PC-3 (cell line): Measurements from ENCODE around the gene TGFBR3L. TPM values are rescaled to one million over a fixed set of nuclear protein-coding genes. Genes with fewer than 3 reads are reported as not detected.

Experiments used
- ATAC-seq: fragments of 200-7000 bp; cut with Tn5 transposase; 2 replicates; pipeline ENCODE4 v1.9.1; 2020; ENCODE audit warnings: mild to moderate bottlenecking, moderate library complexity
- BruUV-seq: library from RNA; stranded (reverse); fragments of 400-500 nt; replicated peaks from 2 replicates; lab custom pipeline; 2021; lab: Mats Ljungman, UMichigan
- CTCF ChIA-PET: fragments of 300-600 bp; sonication (Branson Sonifier 250); formaldehyde crosslinking; loops from one replicate; lab custom pipeline; 2022; ENCODE audit warnings: antibody characterized with exemption; lab: Charles Lee
- POLR2A ChIA-PET: fragments of 300-600 bp; sonication (Branson Sonifier 250); formaldehyde crosslinking; loops from one replicate; lab custom pipeline; 2022; ENCODE audit warnings: antibody characterized with exemption; ENCODE audit not compliant: unreplicated experiment; lab: Charles Lee
- DNase-seq: peaks from one replicate; pipeline ENCODE4 v3.0.0-alpha.2; 2015
- H2AFZ ChIP-seq: fragments of 300-600 bp; sonication (generic); 2 replicates; pipeline ENCODE4 v1.6.0; 2016; ENCODE audit warnings: antibody characterized with exemption, low read length
- H3F3A ChIP-seq: fragments of 300-600 bp; sonication (generic); one replicate; pipeline ENCODE4 v1.6.0; 2017; ENCODE audit warnings: antibody characterized with exemption, low read length, control low read depth, mild to moderate bottlenecking; ENCODE audit not compliant: unreplicated experiment
- H3K27ac ChIP-seq: fragments of 300-600 bp; sonication (generic); 2 replicates; pipeline ENCODE4 v1.5.1; 2016; ENCODE audit warnings: mild to moderate bottlenecking, low read length
- H3K27me3 ChIP-seq: fragments of 300-600 bp; sonication (generic); 2 replicates; pipeline ENCODE4 v1.6.1; 2016; ENCODE audit warnings: low read length, mixed read lengths
- H3K36me3 ChIP-seq: fragments of 300-600 bp; sonication (generic); 2 replicates; pipeline ENCODE4 v1.6.1; 2016; ENCODE audit warnings: low read depth, mixed run types, low read length, mixed read lengths
- H3K4me1 ChIP-seq: fragments of 300-600 bp; sonication (generic); 2 replicates; pipeline ENCODE4 v1.5.1; 2016; ENCODE audit warnings: low read length; ENCODE audit not compliant: insufficient read depth
- H3K4me2 ChIP-seq: fragments of 300-600 bp; sonication (generic); 2 replicates; pipeline ENCODE4 v1.6.0; 2016; ENCODE audit warnings: low read length
- H3K4me3 ChIP-seq: fragments of 300-600 bp; sonication (generic); 2 replicates; pipeline ENCODE4 v1.5.1; 2016; ENCODE audit warnings: mild to moderate bottlenecking, low read length, mixed read lengths
- H3K79me2 ChIP-seq: fragments of 300-600 bp; sonication (generic); 2 replicates; pipeline ENCODE4 v1.6.1; 2017; ENCODE audit warnings: low read length, mixed read lengths
- H3K9ac ChIP-seq: fragments of 300-600 bp; sonication (generic); 2 replicates; pipeline ENCODE4 v1.6.0; 2016; ENCODE audit warnings: mild to moderate bottlenecking, low read length
- H3K9me2 ChIP-seq: fragments of 300-600 bp; sonication (generic); replicated peaks from 2 replicates; pipeline ENCODE4 v1.6.1; 2016; ENCODE audit warnings: mixed run types, low read length, mixed read lengths
- H3K9me3 ChIP-seq: fragments of 300-600 bp; sonication (generic); 2 replicates; pipeline ENCODE4 v1.6.1; 2016; ENCODE audit warnings: low read length, mixed read lengths
- H4K20me1 ChIP-seq: fragments of 300-600 bp; sonication (generic); 2 replicates; pipeline ENCODE4 v1.6.1; 2016; ENCODE audit warnings: low read length, mixed read lengths
- EZH2 ChIP-seq: fragments of 300-600 bp; sonication (generic); IDR thresholded peaks from one replicate; pipeline ENCODE4 v1.6.1; 2017; ENCODE audit warnings: antibody characterized with exemption, mild to moderate bottlenecking, low read length; ENCODE audit not compliant: unreplicated experiment
- EZH2phosphoT487 ChIP-seq: fragments of 300-600 bp; sonication (generic); IDR thresholded peaks from 2 replicates; pipeline ENCODE4 v1.6.1; 2018; ENCODE audit warnings: mild to moderate bottlenecking, antibody characterized with exemption, low read length, borderline replicate concordance
- intact Hi-C: fragments of 100-400 bp; cut with micrococcal nuclease; formaldehyde crosslinking; loops from 2 replicates; pipeline ENCODE4 v1.9.0; 2023
- total RNA-seq: library from RNA; depleted of rRNA; stranded (reverse); fragments of >200 nt; gene quantifications from 2 replicates; pipeline ENCODE4 v1.2.3, GENCODE V29; 2014
- TF ChIP-seq, protein P1 (sequence below): fragments of 300-600 bp; sonication (generic); conservative IDR thresholded peaks from 2 replicates; pipeline ENCODE4 v1.5.1; 2017; ENCODE audit warnings: antibody characterized with exemption, low read depth, mild to moderate bottlenecking, low read length

TGFBR3L gene
- total RNA-seq, 1 experiment from 2014 or later = 10.5 TPM

DNA sequence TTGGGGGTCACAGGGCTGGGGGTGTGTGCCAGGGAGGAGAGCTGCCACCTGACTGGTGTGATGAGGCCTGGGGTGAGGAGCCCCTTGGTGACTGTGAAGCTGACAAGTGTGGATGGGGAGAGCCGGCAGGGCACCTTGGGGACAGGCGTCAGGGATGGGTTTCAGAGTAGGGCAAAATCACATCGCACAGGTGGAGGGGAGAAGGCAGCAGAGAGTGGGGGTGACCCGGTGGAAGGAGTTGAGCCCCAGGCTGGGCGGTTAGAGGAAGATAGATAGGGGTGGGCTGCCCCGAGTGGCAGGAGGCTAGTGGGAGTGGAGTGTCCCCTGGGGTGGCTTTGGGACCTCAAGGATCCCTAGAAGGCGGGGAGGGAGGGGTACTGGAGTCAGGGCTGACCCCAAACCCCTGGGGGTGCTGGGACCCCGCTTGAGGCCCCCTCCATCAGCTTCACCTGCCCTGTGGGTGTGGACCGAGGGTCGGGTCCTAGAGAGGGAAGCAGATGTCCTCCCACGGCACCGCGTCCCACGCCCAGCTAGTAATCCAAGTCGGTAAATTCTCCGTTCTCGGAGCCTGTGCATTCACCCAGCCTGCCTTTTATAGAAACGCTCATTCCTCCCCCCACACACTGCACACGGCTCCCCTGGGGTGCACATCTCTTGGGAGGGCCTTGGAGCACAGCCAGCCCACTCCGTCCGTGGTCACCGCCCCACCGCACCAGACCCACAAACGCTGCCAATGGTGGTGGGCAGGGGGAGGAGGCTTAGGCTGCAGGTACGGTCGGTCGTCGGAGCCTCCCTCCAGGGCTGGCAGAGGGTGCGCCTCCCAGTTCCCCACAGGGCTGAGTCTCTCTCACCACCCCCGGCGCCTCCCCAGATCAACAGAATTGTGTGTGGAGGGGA lies 8.9 kb downstream of the TGFBR3L start:
- Histone ChIP-seq H3K9ac (no peak overlapping the region), H3K9me3 (no peaks in the 10 kb centered on the region), H2AFZ (no peak overlapping the region), H3K9me2 (no peaks in the 10 kb centered on the region), H3K36me3 (no peaks in the 10 kb centered on the region; the same call in 1 of the 2 replicates), H3K4me3 (no peak overlapping the region), H3K4me1 (peaks cover 36% of the 10 kb centered on the region), H3K27me3 (no peaks in the 10 kb centered on the region), H4K20me1 (0 out of 2 replicates have a peak, but pooled peaks cover 9% of the 10 kb centered on the region), H3K79me2 (peaks cover 6% of the 10 kb centered on the region; the same call in 1 of the 2 replicates), H3F3A (no peaks in the 10 kb centered on the region), H3K4me2 (no peak overlapping the region), H3K27ac (no peak overlapping the region)
- DNase-seq (no peak), ATAC-seq (no peak)
- ChIA-PET CTCF (interaction anchor here (0.6 kb wide), 2 partner anchors 145 to 196 kb away, joined by 3 to 8 read pairs; no protein-coding TSS in a partner anchor), POLR2A (interaction anchor here (0.6 kb wide), 1 partner anchor 481 kb away, joined by 34 read pairs; no protein-coding TSS in a partner anchor)
- TF ChIP-seq, protein P1, sequence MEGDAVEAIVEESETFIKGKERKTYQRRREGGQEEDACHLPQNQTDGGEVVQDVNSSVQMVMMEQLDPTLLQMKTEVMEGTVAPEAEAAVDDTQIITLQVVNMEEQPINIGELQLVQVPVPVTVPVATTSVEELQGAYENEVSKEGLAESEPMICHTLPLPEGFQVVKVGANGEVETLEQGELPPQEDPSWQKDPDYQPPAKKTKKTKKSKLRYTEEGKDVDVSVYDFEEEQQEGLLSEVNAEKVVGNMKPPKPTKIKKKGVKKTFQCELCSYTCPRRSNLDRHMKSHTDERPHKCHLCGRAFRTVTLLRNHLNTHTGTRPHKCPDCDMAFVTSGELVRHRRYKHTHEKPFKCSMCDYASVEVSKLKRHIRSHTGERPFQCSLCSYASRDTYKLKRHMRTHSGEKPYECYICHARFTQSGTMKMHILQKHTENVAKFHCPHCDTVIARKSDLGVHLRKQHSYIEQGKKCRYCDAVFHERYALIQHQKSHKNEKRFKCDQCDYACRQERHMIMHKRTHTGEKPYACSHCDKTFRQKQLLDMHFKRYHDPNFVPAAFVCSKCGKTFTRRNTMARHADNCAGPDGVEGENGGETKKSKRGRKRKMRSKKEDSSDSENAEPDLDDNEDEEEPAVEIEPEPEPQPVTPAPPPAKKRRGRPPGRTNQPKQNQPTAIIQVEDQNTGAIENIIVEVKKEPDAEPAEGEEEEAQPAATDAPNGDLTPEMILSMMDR = no peak
- TF ChIP-seq EZH2phosphoT487 (no peak), EZH2 (no peak)
- intact Hi-C loops = no loop called here
- no TSS peak for BruUV-seq

DNA sequence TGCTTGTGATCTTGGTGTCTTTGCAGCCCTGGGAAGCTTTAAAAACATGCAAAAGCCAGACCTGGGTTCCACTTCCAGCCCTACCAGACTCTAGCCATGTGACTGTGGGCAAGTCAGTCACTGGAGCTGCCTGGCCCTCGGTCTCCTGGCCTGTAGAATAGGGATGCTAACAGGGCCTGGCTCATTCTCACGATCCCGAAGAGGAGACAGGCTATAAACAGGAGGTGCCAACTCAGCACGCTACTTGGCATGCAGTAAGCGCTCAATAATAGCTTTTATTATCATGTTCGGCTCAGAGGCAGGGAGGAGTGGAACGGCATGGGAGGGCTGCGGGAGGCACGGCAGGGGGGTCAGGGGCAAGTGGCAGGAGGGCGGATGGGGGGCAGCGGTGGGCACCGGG lies 9.6 kb downstream of the TGFBR3L start:
- no peaks in the 10 kb centered on the region for H3F3A ChIP-seq
- H3K9ac ChIP-seq = no peak overlapping the region
- ChIA-PET POLR2A (interaction anchor here (0.6 kb wide), 1 partner anchor 482 kb away, joined by 34 read pairs; no protein-coding TSS in a partner anchor), CTCF (interaction anchor here (0.6 kb wide), 1 partner anchor 195 kb away, joined by 3 read pairs; no protein-coding TSS in a partner anchor)
- H3K79me2 ChIP-seq = 0 out of 2 replicates have a peak, but pooled peaks cover 5% of the 10 kb centered on the region
- 0 out of 2 replicates have a peak, but pooled peaks cover 9% of the 10 kb centered on the region for H4K20me1 ChIP-seq
- H3K36me3 ChIP-seq = no peaks in the 10 kb centered on the region; the same call in 1 of the 2 replicates
- no peak overlapping the region for H3K4me2 ChIP-seq
- ATAC-seq (no peak), DNase-seq (no peak)
- peaks cover 43% of the 10 kb centered on the region for H3K4me1 ChIP-seq
- BruUV-seq = no TSS peak
- TF ChIP-seq, protein P1 = no peak
- TF ChIP-seq EZH2 = no peak
- TF ChIP-seq EZH2phosphoT487 = no peak
- H3K9me3 ChIP-seq = no peaks in the 10 kb centered on the region
- H3K4me3 ChIP-seq = no peak overlapping the region
- H3K27me3 ChIP-seq = no peaks in the 10 kb centered on the region
- H3K27ac ChIP-seq = no peak overlapping the region
- H3K9me2 ChIP-seq = no peaks in the 10 kb centered on the region
- no peak overlapping the region for H2AFZ ChIP-seq
- intact Hi-C loops = no loop called here
